Rectal smooth muscle tissue (tissue), 1 donor: ENCODE measurements around the gene RNPS1.

Experiments
- H3K27ac ChIP-seq: one replicate; pipeline ENCODE4 v1.7.0; 2013; ENCODE audit warnings: low read depth, low read length, inconsistent platforms
- H3K27me3 ChIP-seq: one replicate; pipeline ENCODE4 v1.7.0; 2013; ENCODE audit warnings: low read length; ENCODE audit not compliant: control insufficient read depth, insufficient read depth
- H3K36me3 ChIP-seq: one replicate; pipeline ENCODE4 v1.7.0; 2013; ENCODE audit warnings: low read length; ENCODE audit not compliant: control insufficient read depth, insufficient read depth
- H3K4me1 ChIP-seq: one replicate; pipeline ENCODE4 v1.7.0; 2013; ENCODE audit warnings: low read length; ENCODE audit not compliant: control insufficient read depth, insufficient read depth
- H3K4me3 ChIP-seq: one replicate; pipeline ENCODE4 v1.7.0; 2013; ENCODE audit warnings: low read length
- H3K9ac ChIP-seq: one replicate; pipeline ENCODE4 v1.7.0; 2013; ENCODE audit warnings: low read length

The RNPS1 gene

DNA sequence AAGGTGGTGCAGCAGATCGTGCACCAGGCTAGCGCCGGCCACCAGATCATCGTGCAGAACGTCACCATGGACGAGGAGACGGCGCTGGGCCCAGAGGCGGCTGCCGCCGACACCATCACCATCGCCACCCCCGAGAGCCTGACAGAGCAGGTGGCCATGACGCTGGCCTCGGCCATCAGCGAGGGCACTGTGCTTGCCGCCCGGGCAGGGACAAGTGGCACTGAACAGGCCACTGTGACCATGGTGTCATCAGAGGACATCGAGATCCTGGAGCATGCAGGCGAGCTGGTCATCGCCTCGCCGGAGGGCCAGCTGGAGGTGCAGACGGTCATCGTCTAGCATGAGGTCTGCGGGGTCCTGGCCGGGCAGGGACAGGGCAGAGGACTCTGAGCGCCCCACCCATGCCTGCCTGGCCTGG is 32.7 kb downstream of the RNPS1 start:
- H3K36me3 ChIP-seq = peaks cover 38% of the 10 kb centered on the region
- no peak overlapping the region for H3K9ac ChIP-seq

GRCh38 chr16:2234813-2235170 is 33.1 kb downstream of the RNPS1 start:
- H3K4me1 ChIP-seq = no peaks in the 10 kb centered on the region
- H3K36me3 ChIP-seq = peaks cover 42% of the 10 kb centered on the region
- H3K27ac ChIP-seq = no peak overlapping the region
- H3K9ac ChIP-seq = no peak overlapping the region
- H3K4me3 ChIP-seq = no peak overlapping the region
- peaks cover 3% of the 10 kb centered on the region for H3K27me3 ChIP-seq

More for the DNA sequence above, 32.7 kb downstream of the RNPS1 start:
- no peak overlapping the region for H3K4me3 ChIP-seq
- peaks cover 3% of the 10 kb centered on the region for H3K27me3 ChIP-seq
- H3K4me1 ChIP-seq = no peaks in the 10 kb centered on the region
- H3K27ac ChIP-seq = no peak overlapping the region

DNA sequence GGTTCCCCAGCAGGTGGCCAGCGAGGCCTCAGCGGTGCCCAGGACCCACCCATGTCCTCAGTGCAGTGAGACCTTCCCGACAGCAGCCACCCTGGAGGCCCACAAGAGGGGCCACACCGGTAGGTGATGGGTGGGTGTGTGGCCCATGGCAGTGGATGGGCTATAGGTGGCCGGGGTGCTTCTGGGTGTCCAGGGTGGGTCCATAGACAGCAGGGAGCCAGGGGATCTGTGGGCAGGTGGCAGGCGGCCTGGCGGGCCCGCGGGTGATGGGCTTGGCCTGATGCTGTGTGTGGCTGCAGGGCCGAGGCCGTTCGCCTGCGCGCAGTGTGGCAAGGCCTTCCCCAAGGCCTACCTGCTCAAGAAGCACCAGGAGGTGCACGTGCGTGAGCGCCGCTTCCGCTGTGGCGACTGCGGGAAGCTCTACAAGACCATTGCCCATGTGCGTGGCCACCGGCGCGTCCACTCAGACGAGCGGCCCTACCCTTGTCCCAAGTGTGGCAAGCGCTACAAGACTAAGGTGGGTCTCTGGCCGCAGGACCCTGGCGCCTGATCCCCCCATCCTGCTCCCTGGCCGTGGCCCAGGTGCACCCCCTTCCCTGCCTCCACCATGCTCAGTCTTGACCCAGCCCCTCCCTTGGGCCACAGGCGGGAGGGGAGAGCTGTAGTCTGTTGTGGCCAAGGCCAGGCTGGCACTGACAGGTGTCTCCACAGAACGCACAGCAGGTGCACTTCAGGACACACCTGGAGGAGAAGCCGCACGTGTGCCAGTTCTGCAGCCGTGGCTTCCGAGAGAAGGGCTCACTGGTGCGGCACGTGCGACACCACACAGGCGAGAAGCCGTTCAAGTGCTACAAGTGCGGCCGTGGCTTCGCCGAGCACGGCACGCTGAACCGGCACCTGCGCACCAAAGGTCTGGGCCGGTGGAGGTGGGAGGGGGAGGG is 33.8 kb downstream of the RNPS1 start:
- Histone ChIP-seq H3K4me3 (no peak overlapping the region), H3K27me3 (peaks cover 7% of the 10 kb centered on the region), H3K36me3 (peaks cover 47% of the 10 kb centered on the region), H3K4me1 (no peaks in the 10 kb centered on the region), H3K9ac (no peak overlapping the region), H3K27ac (no peak overlapping the region)

GRCh38 chr16:2233046-2233775 is 34.7 kb downstream of the RNPS1 start:
- H3K4me3 ChIP-seq = no peak overlapping the region
- no peaks in the 10 kb centered on the region for H3K4me1 ChIP-seq
- no peak overlapping the region for H3K27ac ChIP-seq
- H3K9ac ChIP-seq = no peak overlapping the region
- H3K36me3 ChIP-seq = peaks cover 50% of the 10 kb centered on the region
- peaks cover 7% of the 10 kb centered on the region for H3K27me3 ChIP-seq

- Histone ChIP-seq H3K27ac (no peak overlapping the region), H3K9ac (no peak overlapping the region), H3K4me1 (no peaks in the 10 kb centered on the region), H3K4me3 (no peak overlapping the region), H3K27me3 (peaks cover 7% of the 10 kb centered on the region), H3K36me3 (peaks cover 50% of the 10 kb centered on the region)
Measured at GRCh38 chr16:2232094-2232990, 35.6 kb downstream of the RNPS1 start.

- Histone ChIP-seq H3K27ac (no peak overlapping the region), H3K27me3 (peaks cover 4% of the 10 kb centered on the region), H3K36me3 (peaks cover 54% of the 10 kb centered on the region), H3K9ac (no peak overlapping the region), H3K4me1 (no peaks in the 10 kb centered on the region), H3K4me3 (no peak overlapping the region)
Measured at GRCh38 chr16:2231016-2231931, 36.7 kb downstream of the RNPS1 start.

DNA sequence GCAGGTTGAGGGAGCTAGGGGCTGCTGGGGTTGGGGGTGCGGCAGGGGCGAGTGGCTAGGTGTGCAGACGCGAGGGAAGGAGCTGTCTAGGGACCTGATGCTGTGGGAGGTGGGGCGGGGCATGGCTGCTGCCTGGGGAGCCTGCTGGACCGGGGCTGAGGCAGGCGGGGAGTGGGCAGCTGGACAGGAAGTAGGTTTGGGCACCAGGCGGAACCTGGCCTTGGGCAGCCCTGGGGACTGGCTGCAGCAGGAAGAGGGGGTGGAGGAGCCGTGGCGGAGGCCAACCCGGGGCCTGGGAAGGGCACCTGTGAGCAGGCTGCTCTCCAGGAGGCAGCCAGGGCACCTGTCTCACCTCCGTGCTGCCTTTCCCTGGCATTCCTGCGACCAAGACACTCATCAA is 37.5 kb downstream of the RNPS1 start:
- H3K27me3 ChIP-seq = peaks cover 4% of the 10 kb centered on the region
- H3K4me1 ChIP-seq = no peaks in the 10 kb centered on the region
- no peak overlapping the region for H3K27ac ChIP-seq
- H3K4me3 ChIP-seq = no peak overlapping the region
- peaks cover 51% of the 10 kb centered on the region for H3K36me3 ChIP-seq
- no peak overlapping the region for H3K9ac ChIP-seq

DNA sequence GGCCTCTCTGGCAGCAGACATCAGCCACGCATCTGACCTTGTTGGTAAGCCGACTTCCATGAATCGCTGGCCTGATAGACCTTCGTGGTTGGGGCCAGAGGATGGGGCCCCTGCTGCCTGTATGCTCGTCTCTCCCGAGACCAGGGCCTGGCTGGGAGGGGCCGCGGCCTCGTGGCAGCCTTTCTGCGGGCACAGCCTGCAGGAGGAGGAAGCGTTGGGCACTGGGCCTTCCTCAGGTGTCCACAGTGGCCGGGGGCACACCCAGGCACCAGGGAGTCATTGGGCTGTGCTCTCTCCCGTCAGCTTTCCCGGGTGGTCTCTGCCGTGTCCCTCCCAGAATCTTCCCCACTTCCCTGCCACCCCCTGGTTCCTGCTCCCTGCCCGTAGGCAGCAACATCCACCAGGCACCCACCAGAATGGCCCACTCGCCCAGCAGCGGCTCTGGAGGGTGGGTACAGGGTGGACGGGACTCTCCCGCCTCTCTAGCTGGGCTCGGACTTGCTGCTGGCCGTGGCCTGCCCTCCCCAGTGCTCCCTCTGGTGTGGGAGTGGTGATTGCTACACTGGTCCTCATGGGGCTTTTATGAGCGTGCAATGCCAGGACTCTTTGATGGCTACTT is 38.2 kb downstream of the RNPS1 start:
- Histone ChIP-seq H3K4me1 (peaks cover 2% of the 10 kb centered on the region), H3K27me3 (peaks cover 4% of the 10 kb centered on the region), H3K9ac (no peak overlapping the region), H3K36me3 (peaks cover 45% of the 10 kb centered on the region), H3K27ac (no peak overlapping the region), H3K4me3 (no peak overlapping the region)

DNA sequence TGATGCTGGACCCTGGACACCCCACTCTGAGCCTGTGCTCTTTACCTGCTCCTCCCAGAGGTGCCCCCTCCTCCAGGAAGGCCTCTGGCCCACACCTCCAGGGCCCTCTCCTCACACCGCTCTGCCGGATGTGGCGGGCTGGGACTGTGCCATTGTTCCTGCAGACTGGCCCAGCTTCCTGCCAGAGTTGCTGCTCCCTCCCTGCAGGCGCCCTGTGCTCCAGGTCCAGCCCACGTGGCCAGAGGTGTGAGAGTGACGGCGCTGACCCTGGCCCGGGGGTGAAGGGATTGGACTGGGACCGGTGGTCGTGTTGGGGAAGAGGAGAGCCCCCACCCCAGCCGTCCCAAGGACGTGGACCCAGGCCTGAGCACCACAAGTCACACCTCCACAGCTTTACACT is 38.8 kb downstream of the RNPS1 start:
- H3K4me3 ChIP-seq = no peak overlapping the region
- no peak overlapping the region for H3K27ac ChIP-seq
- peaks cover 40% of the 10 kb centered on the region for H3K36me3 ChIP-seq
- peaks cover 4% of the 10 kb centered on the region for H3K27me3 ChIP-seq
- H3K9ac ChIP-seq = no peak overlapping the region
- peaks cover 6% of the 10 kb centered on the region for H3K4me1 ChIP-seq

- Histone ChIP-seq H3K4me1 (peaks cover 6% of the 10 kb centered on the region), H3K27me3 (peaks cover 4% of the 10 kb centered on the region), H3K4me3 (no peak overlapping the region), H3K36me3 (peaks cover 35% of the 10 kb centered on the region), H3K27ac (no peak overlapping the region), H3K9ac (no peak overlapping the region)
Measured at GRCh38 chr16:2228161-2228824, 39.6 kb downstream of the RNPS1 start.

DNA sequence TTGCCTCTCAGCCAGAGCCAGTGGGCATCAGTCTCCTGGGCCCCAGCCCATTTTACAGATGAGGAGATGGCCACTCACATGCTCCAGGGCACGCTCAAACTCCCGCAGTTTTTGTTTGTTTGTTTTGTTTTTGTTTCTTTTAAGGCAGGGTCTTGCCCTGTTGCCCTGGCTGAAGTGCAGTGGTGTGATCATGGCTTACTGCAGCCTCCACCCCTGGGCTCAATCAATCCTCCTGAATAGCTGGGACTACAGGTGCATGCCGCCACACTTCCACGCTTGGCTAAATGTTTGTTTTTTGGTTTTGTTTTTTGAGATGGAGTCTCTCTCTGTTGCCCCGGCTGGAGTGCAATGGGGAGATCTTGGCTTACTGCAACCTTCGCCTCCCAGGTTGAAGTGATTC is 41.0 kb downstream of the RNPS1 start:
- Histone ChIP-seq H3K27ac (no peak overlapping the region), H3K9ac (no peak overlapping the region), H3K36me3 (peaks cover 22% of the 10 kb centered on the region)

More for the DNA sequence above, 41.0 kb downstream of the RNPS1 start:
- Histone ChIP-seq H3K27me3 (peaks cover 4% of the 10 kb centered on the region), H3K4me1 (peaks cover 6% of the 10 kb centered on the region), H3K4me3 (no peak overlapping the region)
